NCI-H82 treated with DMSO at 0.1 percent for 48 hours (cell line): ENCODE data around the gene MUC5AC.
"Not testable (repeated sequence)": the region's sequence is repeated elsewhere in the genome, so short reads cannot be mapped to it uniquely, and the experiment has no call there.

Experiments used
- DNase-seq: peaks from one replicate; lab custom pipeline; 2025; ENCODE audit not compliant: unreplicated experiment; lab: John Stamatoyannopoulos, UW

MUC5AC gene

DNA sequence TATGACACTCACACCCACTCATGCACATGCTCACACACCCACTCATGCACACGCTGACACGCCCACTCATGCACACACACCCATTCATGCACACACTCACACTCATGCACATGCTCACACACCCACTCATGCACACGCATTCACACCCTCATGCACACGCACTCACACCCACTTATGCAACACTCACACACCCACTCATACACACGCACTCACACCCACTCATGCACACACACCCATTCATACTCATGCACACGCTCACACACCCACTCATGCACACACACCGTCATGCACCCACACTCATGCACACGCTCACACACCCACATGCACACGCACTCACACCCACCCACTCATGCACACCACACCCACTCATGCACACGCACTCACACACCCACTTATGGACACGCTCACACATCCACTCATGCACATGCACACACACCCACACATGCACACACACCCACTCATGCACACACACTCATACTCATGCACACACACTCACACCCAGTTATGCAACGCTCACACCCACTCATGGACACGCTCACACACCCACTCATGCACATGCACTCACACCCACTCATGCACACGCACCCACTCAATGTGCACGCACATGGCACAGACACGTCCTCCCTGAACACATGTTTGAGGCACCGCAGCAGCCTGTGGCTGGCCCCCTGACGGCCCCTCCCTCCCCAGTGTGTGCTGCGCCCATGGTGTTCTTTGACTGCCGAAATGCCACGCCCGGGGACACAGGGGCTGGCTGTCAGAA, 17.9 kb downstream of the MUC5AC start:
- DNase-seq, result no peak

DNA sequence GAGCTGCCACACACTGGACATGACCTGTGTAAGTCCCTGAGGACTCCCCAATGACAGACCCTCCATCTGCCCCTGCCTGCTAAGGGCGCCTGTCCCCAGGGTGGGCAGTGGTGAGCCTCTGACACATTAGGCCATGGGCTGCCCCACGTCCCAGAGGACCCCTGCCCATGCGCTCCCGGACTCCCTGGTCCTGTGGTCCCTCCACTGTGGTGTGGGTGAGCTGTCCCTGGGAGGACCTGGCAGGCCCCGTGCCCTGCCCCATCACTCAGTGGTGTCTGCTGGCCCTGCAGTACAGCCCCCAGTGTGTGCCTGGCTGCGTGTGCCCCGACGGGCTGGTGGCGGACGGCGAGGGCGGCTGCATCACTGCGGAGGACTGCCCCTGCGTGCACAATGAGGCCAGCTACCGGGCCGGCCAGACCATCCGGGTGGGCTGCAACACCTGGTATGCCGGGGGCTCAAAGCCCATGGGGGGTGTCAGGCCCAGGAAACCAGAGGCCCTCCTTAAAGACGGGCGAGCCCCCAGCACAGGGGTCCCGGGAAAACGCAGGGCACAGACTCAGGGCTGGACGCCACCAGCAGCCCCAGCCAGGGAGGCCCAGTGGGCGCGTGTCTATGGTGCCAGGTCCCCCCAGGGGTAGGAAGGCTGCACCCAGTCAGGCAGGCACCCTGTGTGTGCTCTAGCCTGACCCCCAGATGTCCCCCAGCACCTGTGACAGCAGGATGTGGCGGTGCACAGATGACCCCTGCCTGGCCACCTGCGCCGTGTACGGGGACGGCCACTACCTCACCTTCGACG, 18.7 kb downstream of the MUC5AC start:
- no peak for DNase-seq

DNA sequence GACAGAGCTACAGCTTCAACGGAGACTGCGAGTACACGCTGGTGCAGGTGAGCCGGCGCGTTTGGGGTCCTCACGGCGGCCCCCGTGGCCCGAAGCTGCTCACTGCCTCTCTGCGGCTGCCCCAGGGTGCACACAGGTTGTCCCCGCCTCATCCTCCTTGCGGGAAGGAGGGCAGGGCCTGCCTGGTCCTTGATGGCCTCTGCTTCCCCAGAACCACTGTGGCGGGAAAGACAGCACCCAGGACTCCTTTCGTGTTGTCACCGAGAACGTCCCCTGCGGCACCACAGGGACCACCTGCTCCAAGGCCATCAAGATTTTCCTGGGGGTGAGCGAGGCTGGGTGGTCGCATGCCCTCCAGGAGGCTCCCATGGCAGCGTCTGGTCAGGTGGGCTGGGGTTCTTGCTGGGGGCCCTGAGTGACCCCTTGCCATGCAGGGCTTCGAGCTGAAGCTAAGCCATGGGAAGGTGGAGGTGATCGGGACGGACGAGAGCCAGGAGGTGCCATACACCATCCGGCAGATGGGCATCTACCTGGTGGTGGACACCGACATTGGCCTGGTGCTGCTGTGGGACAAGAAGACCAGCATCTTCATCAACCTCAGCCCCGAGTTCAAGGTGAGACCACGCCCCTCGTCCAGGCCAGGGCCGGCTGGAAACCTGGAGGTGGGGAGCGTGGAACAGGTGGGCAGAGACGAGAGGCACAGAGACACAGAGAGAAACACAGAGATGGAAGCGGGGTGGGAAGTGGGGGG, 19.4 kb downstream of the MUC5AC start:
- no peak for DNase-seq

DNA sequence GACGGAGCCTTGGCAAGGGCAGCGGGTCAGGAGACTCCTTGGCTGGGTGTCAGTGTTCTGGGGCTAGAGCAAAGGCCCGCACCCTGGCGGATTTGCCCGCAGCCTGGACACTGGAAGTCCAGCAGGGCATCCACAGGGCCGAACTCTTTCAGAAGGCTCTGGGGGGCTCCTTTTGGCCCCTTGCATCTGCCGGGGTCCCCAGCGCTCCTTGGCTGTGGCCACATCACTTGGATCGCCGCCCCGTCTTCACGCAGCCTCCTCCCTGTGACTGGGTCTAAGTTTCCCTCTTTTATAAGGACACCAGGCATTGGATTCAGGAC, 20.0 kb downstream of the MUC5AC start:
- no peak for DNase-seq

DNA sequence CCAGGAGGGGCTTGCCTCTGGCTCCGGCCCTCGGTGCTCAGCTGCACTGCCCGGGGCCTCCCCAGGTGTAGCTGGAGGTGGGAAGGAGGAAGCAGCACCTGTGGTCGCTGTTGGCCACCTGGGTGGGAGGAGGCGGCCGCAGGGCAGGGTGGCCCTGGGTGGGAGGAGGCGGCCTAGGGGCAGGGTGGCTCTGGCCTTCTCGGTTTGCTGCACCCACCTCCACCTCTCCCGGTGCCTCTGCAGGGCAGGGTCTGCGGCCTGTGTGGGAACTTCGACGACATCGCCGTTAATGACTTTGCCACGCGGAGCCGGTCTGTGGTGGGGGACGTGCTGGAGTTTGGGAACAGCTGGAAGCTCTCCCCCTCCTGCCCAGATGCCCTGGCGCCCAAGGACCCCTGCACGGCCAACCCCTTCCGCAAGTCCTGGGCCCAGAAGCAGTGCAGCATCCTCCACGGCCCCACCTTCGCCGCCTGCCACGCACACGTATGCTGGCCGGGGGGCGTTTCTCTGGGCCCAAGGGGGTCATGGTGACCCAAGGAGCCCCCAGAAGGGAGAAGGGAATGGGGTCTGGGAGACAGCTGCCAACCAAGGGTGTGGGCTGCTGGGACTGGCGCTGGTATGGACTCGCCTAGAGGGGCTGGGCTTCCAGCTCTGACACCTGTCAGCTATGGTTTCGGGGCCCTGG, 20.6 kb downstream of the MUC5AC start:
- no peak for DNase-seq

DNA sequence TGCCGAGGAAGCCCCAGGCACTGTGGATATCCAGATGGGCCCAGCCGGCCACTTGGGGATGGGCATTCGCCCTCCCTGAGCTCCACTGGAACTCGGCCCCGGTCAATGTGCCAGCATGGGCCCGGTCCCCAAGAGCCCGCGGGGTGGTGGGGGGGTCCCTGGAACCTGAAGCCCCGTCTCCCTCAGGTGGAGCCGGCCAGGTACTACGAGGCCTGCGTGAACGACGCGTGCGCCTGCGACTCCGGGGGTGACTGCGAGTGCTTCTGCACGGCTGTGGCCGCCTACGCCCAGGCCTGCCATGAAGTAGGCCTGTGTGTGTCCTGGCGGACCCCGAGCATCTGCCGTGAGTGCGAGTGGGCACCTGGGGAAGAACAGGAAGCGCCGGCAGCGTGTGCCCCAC, 21.2 kb downstream of the MUC5AC start:
- DNase-seq, result no peak

DNA sequence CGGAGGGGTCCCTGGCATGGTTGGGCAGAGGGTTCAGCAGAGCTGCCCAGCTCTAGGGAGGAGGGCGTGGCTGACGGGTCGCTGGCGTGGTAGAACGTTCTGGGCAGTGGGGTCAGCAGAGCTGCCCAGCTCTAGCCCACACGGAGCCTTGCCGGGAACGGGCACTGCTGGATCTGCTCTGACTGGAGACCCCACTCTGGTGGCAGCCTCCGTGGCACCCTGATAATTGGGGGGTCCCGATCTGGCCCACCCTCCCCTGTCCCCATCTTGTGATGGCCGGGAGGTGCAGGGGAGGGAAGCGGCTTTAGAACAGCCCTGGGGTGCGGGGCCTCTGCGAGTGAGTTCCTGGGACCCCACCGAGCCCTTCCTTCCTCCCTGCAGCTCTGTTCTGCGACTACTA, 21.9 kb downstream of the MUC5AC start:
- no peak for DNase-seq

DNA sequence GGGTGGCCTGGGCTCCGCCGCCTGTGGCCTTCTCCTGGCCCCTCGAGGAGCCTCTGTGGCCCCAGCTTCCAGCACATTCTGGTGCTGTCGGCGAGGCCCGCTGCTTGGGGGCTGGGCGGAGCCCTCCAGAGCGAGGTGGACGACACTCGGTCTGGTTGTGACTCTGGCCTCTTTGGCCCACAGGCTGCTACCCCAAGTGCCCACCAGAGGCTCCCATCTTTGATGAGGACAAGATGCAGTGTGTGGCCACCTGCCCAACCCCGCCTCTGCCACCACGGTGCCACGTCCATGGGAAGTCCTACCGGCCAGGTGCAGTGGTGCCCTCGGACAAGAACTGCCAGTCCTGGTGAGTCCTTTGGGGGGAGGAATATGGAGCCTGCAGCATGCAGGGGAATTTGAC, 22.4 kb downstream of the MUC5AC start:
- no peak for DNase-seq

DNA sequence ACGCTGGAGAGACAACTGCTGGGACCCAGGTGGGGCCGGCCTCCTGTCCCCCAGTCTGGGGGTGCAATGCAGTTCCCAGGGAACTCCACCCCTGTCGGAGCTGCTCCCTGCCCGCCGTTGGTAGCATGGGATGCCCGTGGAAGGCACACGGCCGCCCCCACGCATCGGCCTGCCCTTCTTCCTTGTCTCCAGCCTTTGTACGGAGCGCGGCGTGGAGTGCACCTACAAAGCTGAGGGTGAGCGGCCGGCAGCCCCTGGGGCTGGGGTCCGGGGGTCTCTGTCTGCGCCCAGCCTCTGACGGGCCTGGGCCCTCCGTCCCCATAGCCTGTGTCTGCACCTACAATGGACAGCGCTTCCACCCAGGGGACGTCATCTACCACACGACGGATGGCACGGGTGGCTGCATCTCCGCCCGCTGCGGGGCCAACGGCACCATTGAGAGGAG, 23.2 kb downstream of the MUC5AC start:
- DNase-seq, result no peak

DNA sequence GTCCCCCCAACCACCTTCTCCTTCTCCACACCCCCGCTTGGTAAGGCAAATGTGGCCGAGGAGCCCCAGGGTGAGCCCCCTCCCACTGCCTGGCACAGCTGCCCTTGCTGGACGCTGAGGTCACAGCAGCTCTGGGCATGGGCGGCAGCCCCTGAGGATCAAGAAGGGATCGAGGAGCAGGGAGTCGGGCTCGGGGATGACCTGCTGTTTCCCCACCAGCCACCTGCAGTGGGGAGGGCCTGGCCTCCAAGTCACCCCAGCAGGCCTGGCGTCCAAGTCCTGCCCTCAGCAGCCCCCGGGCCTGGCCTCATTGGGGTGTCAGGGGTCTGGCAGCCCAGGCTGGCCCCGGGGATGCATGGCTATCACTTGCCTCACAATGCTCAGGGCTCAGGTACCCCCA, 23.7 kb downstream of the MUC5AC start:
- DNase-seq, result no peak

DNA sequence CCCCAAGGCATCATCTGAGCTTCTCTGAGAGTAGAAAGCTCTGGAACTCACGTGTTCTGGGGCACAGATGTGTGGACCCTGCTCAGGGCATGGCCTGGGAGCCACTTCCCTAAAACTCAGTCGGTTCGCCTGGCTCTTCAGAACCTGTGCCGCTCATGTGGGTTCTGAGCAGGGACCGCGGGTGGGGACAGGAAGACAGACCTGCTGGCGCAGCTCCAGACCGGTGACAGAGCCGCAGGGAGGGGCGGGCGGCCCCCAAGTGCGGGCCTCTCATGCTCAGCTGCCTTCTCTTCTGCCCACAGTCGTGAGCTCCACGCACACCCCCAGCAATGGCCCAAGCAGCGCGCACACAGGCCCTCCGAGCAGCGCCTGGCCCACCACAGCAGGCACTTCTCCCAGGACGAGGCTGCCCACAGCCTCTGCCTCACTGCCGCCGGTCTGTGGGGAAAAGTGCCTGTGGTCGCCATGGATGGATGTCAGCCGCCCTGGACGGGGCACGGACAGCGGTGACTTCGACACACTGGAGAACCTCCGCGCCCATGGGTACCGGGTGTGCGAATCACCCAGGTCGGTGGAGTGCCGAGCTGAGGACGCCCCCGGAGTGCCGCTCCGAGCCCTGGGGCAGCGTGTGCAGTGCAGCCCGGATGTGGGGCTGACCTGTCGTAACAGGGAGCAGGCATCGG, 24.2 kb downstream of the MUC5AC start:
- DNase-seq, result no peak

DNA sequence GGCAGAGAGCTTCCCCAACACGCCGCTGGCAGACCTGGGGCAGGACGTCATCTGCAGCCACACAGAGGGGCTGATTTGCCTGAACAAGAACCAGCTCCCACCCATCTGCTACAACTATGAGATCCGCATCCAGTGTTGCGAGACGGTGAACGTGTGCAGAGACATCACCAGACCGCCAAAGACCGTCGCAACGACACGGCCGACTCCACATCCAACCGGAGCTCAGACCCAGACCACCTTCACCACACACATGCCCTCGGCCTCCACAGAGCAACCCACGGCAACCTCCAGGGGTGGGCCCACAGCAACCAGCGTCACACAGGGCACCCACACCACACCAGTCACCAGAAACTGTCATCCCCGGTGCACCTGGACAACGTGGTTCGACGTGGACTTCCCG, 26.4 kb downstream of the MUC5AC start:
- not testable (repeated sequence) for DNase-seq

DNA sequence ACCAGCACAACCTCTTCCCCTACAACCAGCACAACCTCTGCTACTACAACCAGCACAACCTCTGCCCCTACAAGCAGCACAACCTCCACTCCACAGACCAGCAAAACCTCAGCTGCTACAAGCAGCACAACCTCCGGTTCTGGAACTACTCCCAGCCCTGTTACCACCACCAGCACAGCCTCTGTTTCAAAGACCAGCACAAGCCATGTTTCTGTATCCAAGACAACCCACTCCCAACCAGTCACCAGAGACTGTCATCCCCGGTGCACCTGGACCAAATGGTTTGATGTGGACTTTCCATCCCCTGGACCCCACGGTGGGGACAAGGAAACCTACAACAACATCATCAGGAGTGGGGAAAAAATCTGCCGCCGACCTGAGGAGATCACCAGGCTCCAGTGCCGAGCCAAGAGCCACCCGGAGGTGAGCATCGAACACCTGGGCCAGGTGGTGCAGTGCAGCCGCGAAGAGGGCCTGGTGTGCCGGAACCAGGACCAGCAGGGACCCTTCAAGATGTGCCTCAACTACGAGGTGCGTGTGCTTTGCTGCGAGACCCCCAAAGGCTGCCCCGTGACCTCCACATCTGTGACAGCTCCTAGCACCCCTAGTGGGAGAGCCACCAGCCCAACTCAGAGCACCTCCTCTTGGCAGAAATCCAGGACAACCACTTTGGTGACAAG, 30.8 kb downstream of the MUC5AC start:
- DNase-seq, result not testable (repeated sequence)

DNA sequence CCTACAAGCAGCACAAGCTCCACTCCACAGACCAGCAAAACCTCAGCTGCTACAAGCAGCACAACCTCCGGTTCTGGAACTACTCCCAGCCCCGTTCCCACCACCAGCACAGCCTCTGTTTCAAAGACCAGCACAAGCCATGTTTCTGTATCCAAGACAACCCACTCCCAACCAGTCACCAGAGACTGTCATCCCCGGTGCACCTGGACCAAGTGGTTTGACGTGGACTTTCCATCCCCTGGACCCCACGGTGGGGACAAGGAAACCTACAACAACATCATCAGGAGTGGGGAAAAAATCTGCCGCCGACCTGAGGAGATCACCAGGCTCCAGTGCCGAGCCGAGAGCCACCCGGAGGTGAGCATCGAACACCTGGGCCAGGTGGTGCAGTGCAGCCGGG, 32.1 kb downstream of the MUC5AC start:
- DNase-seq, result not testable (repeated sequence)

DNA sequence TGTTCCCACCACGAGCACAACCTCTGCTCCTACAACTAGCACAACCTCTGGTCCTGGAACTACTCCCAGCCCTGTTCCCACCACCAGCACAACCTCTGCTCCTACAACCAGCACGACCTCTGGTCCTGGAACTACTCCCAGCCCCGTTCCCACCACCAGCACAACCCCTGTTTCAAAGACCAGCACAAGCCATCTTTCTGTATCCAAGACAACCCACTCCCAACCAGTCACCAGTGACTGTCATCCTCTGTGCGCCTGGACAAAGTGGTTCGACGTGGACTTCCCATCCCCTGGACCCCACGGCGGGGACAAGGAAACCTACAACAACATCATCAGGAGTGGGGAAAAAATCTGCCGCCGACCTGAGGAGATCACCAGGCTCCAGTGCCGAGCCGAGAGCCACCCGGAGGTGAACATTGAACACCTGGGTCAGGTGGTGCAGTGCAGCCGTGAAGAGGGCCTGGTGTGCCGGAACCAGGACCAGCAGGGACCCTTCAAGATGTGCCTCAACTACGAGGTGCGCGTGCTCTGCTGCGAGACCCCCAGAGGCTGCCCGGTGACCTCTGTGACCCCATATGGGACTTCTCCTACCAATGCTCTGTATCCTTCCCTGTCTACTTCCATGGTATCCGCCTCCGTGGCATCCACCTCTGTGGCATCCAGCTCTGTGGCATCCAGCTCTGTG, 34.2 kb downstream of the MUC5AC start:
- not testable (repeated sequence) for DNase-seq

DNA sequence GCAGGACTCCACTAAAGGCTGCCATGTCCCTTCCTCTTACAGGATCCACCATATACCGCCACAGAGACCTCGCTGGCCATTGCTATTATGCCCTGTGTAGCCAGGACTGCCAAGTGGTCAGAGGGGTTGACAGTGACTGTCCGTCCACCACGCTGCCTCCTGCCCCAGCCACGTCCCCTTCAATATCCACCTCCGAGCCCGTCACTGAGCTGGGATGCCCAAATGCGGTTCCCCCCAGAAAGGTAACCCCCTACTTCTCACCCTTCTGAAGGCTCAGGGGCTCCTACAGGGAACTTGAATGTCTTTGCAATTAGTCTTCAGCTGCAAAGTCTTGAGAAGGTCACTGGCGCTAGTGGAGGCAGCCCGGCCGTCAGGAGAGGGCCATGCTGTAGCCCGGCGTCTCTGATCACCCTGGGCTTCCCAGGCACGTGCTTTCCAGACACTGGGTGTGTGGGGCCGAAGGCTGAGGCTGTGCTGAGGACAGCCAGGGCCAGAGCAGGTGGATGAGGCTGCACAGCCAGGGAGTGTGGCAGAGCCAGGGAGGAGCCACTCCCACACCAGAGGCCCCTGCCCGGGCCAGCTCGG, 35.1 kb downstream of the MUC5AC start:
- DNase-seq, result no peak

DNA sequence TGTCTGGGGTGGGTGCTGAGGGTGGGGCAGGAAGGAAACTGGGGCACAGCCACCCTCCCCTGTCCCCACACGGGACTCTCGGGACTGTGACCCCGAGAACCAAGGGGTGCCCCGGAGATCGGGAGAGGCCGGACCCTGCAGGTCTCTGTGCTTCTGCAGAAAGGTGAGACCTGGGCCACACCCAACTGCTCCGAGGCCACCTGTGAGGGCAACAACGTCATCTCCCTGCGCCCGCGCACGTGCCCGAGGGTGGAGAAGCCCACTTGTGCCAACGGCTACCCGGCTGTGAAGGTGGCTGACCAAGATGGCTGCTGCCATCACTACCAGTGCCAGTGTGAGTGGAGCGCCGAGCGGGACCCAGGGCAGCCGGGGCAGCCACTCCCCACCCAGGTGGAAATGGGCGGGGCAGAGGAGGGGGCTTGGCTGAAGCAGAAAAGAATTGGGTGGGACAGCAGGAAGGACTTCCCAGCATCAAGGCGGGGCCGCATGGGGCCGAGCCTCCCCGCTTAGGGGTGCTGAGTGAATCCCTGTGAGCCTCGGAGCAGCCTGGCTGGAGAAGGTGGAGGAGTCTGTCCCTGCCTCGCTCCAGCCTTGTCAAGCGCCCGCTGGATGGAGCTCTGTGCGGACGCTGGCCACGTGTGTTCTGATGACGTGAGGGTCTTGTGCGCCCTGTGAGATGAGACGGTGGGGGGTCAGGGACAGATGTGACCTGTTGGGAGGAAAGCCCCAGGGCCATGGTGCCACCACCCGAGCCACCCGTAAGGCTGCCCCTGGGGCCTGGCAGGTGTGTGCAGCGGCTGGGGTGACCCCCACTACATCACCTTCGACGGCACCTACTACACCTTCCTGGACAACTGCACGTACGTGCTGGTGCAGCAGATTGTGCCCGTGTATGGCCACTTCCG, 35.8 kb downstream of the MUC5AC start:
- no peak for DNase-seq
